SKM-1 (cell line): ENCODE results near the gene KCTD6.

ENCODE experiments used
- DNase-seq: peaks from one replicate; lab custom pipeline; 2025; ENCODE audit not compliant: unreplicated experiment; lab: John Stamatoyannopoulos, UW

KCTD6 gene

DNA sequence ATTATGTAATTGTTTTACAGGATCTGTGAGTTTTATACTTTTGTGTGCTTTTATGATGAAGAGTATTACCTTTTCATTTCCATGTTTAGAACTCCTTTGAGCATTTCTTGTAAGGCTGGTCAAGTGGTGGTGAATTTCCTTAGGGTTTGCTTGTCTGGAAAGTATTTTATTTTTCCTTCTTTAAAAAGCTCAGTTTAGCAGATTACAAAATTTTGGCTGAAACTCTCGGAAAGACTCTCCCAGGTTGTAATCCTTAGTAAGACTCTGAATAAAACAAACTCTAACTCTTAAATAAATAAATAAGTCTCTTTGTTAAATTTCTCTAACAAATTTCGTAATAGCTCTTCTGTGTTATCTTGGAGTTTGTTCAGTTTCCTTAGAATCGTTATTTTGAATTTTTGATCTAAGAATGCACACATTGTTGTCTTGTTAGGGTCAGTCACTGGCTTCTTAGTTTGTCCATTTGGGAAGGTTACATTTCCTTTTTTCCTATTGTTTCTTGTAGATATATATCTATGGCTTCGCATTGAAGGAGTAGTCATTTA is 59.8 kb downstream of the KCTD6 start:
- DNase-seq, result no peak
